ENCODE results near the gene SNRK.

The SNRK gene, protein sequence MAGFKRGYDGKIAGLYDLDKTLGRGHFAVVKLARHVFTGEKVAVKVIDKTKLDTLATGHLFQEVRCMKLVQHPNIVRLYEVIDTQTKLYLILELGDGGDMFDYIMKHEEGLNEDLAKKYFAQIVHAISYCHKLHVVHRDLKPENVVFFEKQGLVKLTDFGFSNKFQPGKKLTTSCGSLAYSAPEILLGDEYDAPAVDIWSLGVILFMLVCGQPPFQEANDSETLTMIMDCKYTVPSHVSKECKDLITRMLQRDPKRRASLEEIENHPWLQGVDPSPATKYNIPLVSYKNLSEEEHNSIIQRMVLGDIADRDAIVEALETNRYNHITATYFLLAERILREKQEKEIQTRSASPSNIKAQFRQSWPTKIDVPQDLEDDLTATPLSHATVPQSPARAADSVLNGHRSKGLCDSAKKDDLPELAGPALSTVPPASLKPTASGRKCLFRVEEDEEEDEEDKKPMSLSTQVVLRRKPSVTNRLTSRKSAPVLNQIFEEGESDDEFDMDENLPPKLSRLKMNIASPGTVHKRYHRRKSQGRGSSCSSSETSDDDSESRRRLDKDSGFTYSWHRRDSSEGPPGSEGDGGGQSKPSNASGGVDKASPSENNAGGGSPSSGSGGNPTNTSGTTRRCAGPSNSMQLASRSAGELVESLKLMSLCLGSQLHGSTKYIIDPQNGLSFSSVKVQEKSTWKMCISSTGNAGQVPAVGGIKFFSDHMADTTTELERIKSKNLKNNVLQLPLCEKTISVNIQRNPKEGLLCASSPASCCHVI

DNA sequence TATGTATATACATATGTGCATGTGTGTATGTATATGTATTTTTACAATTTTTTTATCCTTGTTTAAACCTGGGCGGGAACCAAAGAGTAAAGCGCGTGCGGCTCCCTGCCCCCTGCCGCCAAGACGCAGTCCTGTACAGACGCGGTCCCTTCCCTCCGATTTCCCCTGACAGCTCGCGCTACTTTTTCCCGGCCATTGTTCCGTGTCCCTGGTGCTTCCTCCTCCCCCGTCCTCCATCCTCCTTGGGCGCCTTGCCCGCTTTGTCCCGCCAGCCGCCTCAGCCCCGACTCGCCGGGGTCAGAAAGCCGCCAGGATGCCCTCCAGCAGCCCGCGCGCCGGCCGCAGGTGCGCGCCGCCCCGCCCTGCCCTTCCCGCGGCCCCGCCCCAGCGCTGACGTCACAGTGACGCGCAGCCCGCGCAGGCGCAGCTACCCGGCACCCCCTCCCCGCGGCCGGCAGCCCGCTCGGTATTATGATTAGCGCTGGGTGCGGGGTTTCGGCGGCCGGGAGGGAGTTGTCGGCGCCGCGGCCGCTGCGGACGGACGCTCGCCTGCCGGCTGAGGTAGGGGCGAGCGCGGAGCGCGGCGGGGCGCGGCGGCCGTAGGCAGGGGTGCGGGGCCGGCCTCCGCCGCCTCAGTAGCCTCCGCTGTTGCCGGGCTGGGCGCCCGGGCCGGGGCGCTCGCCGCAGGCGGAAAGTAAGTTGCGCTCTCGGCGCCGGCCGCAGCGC is at the start of gene SNRK:
Gene SNRK (plus strand): TSS at position 426 of the 726 bp plus-strand sequence. CDS start 16,664 bp downstream, outside the sequence.
- peak within 1 kb of the TSS; percentile 88 for H3K27ac ChIP-seq
- TF ChIP-seq, protein P1, sequence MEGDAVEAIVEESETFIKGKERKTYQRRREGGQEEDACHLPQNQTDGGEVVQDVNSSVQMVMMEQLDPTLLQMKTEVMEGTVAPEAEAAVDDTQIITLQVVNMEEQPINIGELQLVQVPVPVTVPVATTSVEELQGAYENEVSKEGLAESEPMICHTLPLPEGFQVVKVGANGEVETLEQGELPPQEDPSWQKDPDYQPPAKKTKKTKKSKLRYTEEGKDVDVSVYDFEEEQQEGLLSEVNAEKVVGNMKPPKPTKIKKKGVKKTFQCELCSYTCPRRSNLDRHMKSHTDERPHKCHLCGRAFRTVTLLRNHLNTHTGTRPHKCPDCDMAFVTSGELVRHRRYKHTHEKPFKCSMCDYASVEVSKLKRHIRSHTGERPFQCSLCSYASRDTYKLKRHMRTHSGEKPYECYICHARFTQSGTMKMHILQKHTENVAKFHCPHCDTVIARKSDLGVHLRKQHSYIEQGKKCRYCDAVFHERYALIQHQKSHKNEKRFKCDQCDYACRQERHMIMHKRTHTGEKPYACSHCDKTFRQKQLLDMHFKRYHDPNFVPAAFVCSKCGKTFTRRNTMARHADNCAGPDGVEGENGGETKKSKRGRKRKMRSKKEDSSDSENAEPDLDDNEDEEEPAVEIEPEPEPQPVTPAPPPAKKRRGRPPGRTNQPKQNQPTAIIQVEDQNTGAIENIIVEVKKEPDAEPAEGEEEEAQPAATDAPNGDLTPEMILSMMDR (conservative IDR thresholded peaks at IDR 0.05), result peak; percentile 35

DNA sequence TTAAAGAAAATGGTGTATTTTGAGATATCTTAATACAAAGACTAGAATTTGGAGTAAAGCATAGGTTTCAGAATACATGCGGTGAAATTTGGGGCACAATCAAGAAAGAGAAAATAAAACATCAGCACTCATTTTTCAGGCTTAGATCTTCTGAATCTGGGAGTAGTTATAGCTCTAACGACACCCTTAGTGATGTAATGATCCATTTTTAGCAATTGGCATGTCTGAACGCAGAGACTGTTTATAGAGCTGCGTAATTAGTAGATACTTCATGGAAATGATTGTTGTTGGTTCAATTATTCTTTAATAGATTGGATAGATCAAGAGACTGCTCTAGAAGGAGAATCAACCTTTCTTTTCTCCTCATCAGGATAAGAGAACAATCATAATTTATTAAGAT is 47.5 kb upstream of the SNRK start:
- H3K27ac ChIP-seq, result no peak overlapping the region
- TF ChIP-seq, protein P1 (conservative IDR thresholded peaks at IDR 0.05), result no peak

DNA sequence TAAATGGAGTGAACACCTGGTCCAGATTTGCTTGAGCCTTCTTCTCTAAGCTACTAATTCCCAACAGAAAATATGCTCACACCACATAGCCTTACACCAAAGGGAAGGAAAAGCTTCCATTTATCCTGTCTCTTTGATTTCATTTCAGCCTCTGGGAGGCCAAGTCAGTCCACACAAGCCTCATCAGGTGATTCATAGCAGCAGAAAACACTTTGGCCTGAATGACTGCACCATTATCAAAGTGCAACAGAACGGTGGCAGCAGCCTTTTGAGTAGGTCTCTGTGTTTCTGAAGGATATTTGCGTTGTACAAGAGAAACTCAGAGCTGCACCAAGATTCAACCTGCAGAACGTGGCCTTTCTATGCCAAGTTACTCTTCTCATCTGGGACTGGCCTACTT is 46.6 kb upstream of the SNRK start:
- TF ChIP-seq, protein P1 (conservative IDR thresholded peaks at IDR 0.05), result no peak
- no peak overlapping the region for H3K27ac ChIP-seq

DNA sequence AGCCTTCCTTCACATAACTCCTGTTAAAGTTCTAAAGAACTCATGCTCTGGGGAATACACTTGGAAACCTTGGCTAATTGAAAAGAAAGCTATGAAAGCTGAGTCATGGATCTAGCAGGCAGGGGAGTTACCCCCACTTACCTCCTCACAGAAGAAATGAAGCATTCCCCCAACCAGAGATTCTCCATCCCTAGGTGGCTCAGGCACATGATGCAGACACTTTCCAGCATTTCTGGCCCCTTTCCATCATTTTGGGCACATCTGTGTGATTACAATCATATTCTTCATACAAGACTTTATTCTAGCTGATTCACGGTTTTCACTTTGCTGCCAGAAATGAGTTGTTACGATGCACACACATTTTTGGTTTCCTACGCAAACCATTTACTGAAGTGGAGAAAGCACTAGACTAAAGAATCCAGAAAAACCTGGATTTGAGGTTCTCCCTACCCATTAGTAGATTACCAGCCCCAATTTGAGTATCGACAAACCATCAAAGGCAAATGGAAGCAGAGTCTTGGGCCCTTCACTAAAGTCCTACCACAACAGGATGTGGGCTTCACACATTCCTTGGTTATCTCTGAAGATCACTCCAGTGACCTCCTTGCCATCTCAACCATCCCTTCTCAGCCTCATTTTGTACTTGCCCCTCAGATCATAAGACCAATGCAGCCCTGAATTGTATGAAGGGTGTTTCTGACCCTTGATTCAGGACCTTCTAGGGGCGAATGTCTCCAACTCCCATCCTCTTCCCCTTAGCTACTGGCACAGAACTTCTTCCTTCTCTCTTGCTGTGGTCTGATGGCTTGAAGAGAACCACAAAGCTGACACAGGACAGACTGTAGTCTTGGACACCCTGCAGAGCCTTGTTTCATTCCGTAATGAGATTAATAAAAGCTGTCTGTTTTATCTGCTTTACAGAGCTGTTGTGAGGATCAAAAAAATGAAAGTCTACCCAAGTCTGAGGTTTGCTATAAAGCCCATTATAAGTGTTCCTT is 42.5 kb upstream of the SNRK start:
- no peak overlapping the region for H3K27ac ChIP-seq
- TF ChIP-seq, protein P1 (conservative IDR thresholded peaks at IDR 0.05), result no peak

DNA sequence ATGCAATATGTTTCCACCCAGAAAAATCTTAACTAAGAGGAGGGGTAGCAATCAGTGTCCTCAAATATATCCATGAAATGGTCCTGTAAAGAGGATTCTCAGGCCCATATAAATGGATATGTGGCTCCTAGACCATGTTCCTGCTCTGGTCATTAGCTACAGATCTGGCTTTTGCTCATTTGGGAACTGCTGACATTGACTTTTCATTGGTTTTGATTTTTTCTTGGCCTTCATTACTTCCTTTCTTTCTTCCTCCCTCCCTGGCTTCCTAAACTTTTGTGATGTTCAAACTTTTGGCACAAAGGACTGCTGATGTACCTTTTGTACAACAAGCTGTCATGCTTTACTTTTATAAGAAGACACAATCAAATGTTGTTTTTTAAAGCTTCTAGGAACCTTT is 41.6 kb upstream of the SNRK start:
- H3K27ac ChIP-seq, result no peak overlapping the region
- TF ChIP-seq, protein P1 (conservative IDR thresholded peaks at IDR 0.05), result no peak

DNA sequence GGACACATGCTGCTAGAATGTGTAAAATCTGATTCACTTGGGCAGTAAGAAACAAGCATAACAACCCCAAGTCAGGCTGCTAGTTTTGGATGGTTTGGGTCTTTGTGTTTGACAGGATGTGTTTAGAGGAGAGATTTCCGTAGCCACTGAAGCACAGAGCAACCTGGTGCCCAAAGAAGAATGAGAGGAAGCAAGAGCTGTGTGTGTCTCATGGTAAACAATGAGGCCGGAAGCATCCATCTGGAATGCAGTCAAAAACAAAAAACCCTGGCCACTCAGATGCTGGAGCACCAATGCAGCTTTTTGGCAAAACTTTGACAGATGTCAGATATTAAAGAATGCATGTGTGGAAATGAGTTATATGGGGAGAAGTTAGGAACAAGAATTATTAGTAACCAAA is 39.4 kb upstream of the SNRK start:
- TF ChIP-seq, protein P1 (conservative IDR thresholded peaks at IDR 0.05), result no peak
- peak overlapping the region; percentile 66 for H3K27ac ChIP-seq
